Astrocyte (in vitro differentiated cells and primary cell): ENCODE results near the gene TIMM8B. TPM values are rescaled to one million over a fixed set of nuclear protein-coding genes. Genes with fewer than 3 reads are reported as not detected.
A peak's percentile ranks its signal among the peaks of the same experiment; 100 is the strongest.

Experiments
- DNase-seq: peaks from one replicate; pipeline ENCODE4 v3.0.0-alpha.2; 2010; ENCODE audit warnings: low read depth
- FAIRE-seq: peaks from 2 replicates; lab custom pipeline; 2011; peaks lifted over from hg19 to GRCh38; lab: Jason Lieb, UNC
- H2AFZ ChIP-seq: 2 replicates; pipeline ENCODE4 v1.6.0; 2012; ENCODE audit warnings: low read depth, low read length, inconsistent platforms
- H3K27ac ChIP-seq: 2 replicates; pipeline ENCODE4 v1.5.1; 2011; ENCODE audit warnings: low read depth, low read length, inconsistent platforms
- H3K27me3 ChIP-seq: 2 replicates; pipeline ENCODE4 v1.6.0; 2011; ENCODE audit warnings: low read length, inconsistent platforms; ENCODE audit not compliant: insufficient read depth
- H3K36me3 ChIP-seq: 2 replicates; pipeline ENCODE4 v1.5.1; 2011; ENCODE audit warnings: low read length, inconsistent platforms; ENCODE audit not compliant: insufficient read depth
- H3K4me1 ChIP-seq: 2 replicates; pipeline ENCODE4 v1.5.1; 2011; ENCODE audit warnings: low read length, inconsistent platforms; ENCODE audit not compliant: insufficient read depth
- H3K4me2 ChIP-seq: 2 replicates; pipeline ENCODE4 v1.6.0; 2012; ENCODE audit warnings: low read length, inconsistent platforms
- H3K4me3 ChIP-seq: 2 replicates; pipeline ENCODE4 v1.5.1; 2011; ENCODE audit warnings: low read depth, mild to moderate bottlenecking, low read length, inconsistent platforms; ENCODE audit not compliant: insufficient read depth
- H3K79me2 ChIP-seq: 2 replicates; pipeline ENCODE4 v1.6.0; 2012; ENCODE audit warnings: mild to moderate bottlenecking, low read length, inconsistent platforms; ENCODE audit not compliant: insufficient read depth
- H3K9ac ChIP-seq: 2 replicates; pipeline ENCODE4 v1.6.0; 2012; ENCODE audit warnings: mild to moderate bottlenecking, low read length, inconsistent platforms
- H3K9me3 ChIP-seq: 2 replicates; pipeline ENCODE4 v1.5.1; 2012; ENCODE audit warnings: low read depth, mild to moderate bottlenecking, low read length, inconsistent platforms; ENCODE audit not compliant: insufficient read depth
- H4K20me1 ChIP-seq: 2 replicates; pipeline ENCODE4 v1.6.0; 2012; ENCODE audit warnings: low read length, inconsistent platforms; ENCODE audit not compliant: insufficient read depth
- H3K27ac Mint-ChIP-seq: one replicate; pipeline ENCODE4 v1.8.0; 2021; ENCODE audit warnings: mild to moderate bottlenecking, mixed read lengths; ENCODE audit not compliant: unreplicated experiment
- H3K27me3 Mint-ChIP-seq: one replicate; pipeline ENCODE4 v1.8.0; 2021; ENCODE audit warnings: low read depth, mixed read lengths; ENCODE audit not compliant: unreplicated experiment
- H3K36me3 Mint-ChIP-seq: one replicate; pipeline ENCODE4 v1.8.0; 2021; ENCODE audit warnings: low read depth, mixed read lengths; ENCODE audit not compliant: unreplicated experiment
- H3K4me1 Mint-ChIP-seq: one replicate; pipeline ENCODE4 v1.8.0; 2021; ENCODE audit warnings: low read depth, mixed read lengths; ENCODE audit not compliant: unreplicated experiment
- H3K4me3 Mint-ChIP-seq: one replicate; pipeline ENCODE4 v1.8.0; 2021; ENCODE audit warnings: mild to moderate bottlenecking, moderate library complexity, mixed read lengths; ENCODE audit not compliant: unreplicated experiment
- H3K9me3 Mint-ChIP-seq: one replicate; pipeline ENCODE4 v1.8.0; 2021; ENCODE audit warnings: mild to moderate bottlenecking, mixed read lengths; ENCODE audit not compliant: unreplicated experiment
- CTCF ChIP-seq: IDR thresholded peaks from 2 replicates; pipeline ENCODE4 v1.5.1; 2011; ENCODE audit warnings: low read depth, mild to moderate bottlenecking, inconsistent platforms, low read length, moderate library complexity; ENCODE audit not compliant: insufficient read depth
- EZH2 ChIP-seq: IDR thresholded peaks from 2 replicates; pipeline ENCODE4 v1.6.1; 2012; ENCODE audit warnings: mild to moderate bottlenecking, low read length, inconsistent platforms; ENCODE audit not compliant: insufficient read depth
- total RNA-seq: library from RNA; stranded (reverse); gene quantifications from 2 replicates; pipeline ENCODE4 v1.2.1, GENCODE V29; 2021

TIMM8B gene
- total RNA-seq, 1 donor from 2014 or later = 68.9 TPM

- peaks cover 6% of the 10 kb centered on the region for H3K4me1 ChIP-seq
- Mint-ChIP-seq H3K9me3 (no peaks in the 10 kb centered on the region), H3K27ac (no peak overlapping the region), H3K4me1 (peaks cover 14% of the 10 kb centered on the region), H3K4me3 (no peak overlapping the region), H3K36me3 (no peaks in the 10 kb centered on the region), H3K27me3 (no peaks in the 10 kb centered on the region)
- H3K9me3 ChIP-seq = no peaks in the 10 kb centered on the region
- no peak overlapping the region for H3K27ac ChIP-seq
- H3K9ac ChIP-seq = no peak overlapping the region
- no peaks in the 10 kb centered on the region for H4K20me1 ChIP-seq
- H3K36me3 ChIP-seq = no peaks in the 10 kb centered on the region
- H3K4me3 ChIP-seq = no peak overlapping the region
- no peaks in the 10 kb centered on the region for H3K27me3 ChIP-seq
- H3K79me2 ChIP-seq = no peaks in the 10 kb centered on the region
- FAIRE-seq (no peak), DNase-seq (no peak)
- TF ChIP-seq EZH2 = no peak
- no peak for TF ChIP-seq CTCF
- H2AFZ ChIP-seq = no peak overlapping the region
- H3K4me2 ChIP-seq = no peak overlapping the region
These were observed 46.2 kb upstream of the TIMM8B start for GRCh38 chr11:112132737-112133136.

- no peaks in the 10 kb centered on the region for H3K9me3 Mint-ChIP-seq
- Histone ChIP-seq H3K79me2 (no peaks in the 10 kb centered on the region), H4K20me1 (no peaks in the 10 kb centered on the region), H3K4me3 (no peak overlapping the region), H3K36me3 (no peaks in the 10 kb centered on the region), H3K4me1 (peaks cover 6% of the 10 kb centered on the region), H3K4me2 (no peak overlapping the region), H3K27me3 (no peaks in the 10 kb centered on the region), H3K9me3 (no peaks in the 10 kb centered on the region), H3K27ac (no peak overlapping the region), H3K9ac (no peak overlapping the region), H2AFZ (no peak overlapping the region)
- no peak for FAIRE-seq
- no peak for DNase-seq
- no peak overlapping the region for H3K27ac Mint-ChIP-seq
- H3K4me3 Mint-ChIP-seq = no peak overlapping the region
- H3K4me1 Mint-ChIP-seq = peaks cover 14% of the 10 kb centered on the region
- no peaks in the 10 kb centered on the region for H3K36me3 Mint-ChIP-seq
- TF ChIP-seq EZH2 = no peak
- no peak for TF ChIP-seq CTCF
- no peaks in the 10 kb centered on the region for H3K27me3 Mint-ChIP-seq
These were observed 43.1 kb upstream of the TIMM8B start for GRCh38 chr11:112129656-112130055.

GRCh38 chr11:112128483-112129121, 42.0 kb upstream of the TIMM8B start:
- DNase-seq (peak; percentile 74), FAIRE-seq (peak; percentile 54)
- peak overlapping the region; percentile 34 for H3K4me3 Mint-ChIP-seq
- Histone ChIP-seq H3K4me1 (peaks cover 6% of the 10 kb centered on the region), H3K9ac (no peak overlapping the region), H4K20me1 (no peaks in the 10 kb centered on the region), H3K36me3 (no peaks in the 10 kb centered on the region), H3K4me3 (no peak overlapping the region), H3K4me2 (peak overlapping the region; percentile 45), H3K27me3 (no peaks in the 10 kb centered on the region), H2AFZ (no peak overlapping the region), H3K9me3 (no peaks in the 10 kb centered on the region), H3K79me2 (no peaks in the 10 kb centered on the region), H3K27ac (no peak overlapping the region)
- H3K4me1 Mint-ChIP-seq = peaks cover 14% of the 10 kb centered on the region
- no peaks in the 10 kb centered on the region for H3K36me3 Mint-ChIP-seq
- peak overlapping the region; percentile 87 for H3K27ac Mint-ChIP-seq
- H3K9me3 Mint-ChIP-seq = no peaks in the 10 kb centered on the region
- TF ChIP-seq CTCF = no peak
- TF ChIP-seq EZH2 = no peak
- H3K27me3 Mint-ChIP-seq = no peaks in the 10 kb centered on the region
